ENCODE measurements around the gene CDS2.

CDS2 gene

DNA sequence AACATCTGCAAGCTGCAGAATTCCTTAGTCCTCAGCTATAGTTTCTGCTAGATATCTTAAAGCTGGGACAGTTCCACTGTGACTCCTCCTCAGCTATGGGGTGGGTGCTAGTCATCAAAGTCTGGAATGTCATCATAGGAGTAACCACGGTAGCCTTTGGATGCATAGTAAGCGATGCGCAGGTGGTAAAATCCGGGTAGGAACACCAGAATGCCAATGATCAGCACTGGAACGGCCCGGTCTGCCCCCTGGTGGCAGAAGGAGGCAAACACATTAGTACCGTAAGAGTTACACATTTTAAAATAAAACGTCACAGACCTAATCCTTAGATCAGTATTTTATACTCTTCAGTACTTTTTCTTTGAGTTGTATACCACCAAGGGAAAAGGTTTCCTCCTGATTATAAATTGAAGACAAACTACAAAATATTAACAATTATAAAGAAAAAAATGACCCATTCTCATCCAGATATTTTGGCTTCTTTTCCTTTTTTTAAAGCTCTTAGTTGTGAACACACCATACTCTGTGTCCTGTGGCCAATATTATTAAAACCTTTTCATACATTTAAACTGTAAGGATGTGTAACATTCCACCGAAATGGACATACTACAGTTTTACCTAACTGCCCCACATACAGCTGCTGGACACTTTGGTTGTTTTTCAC is 26.0 kb upstream of the CDS2 start:
- Mint-ChIP-seq H3K9me3 (no peaks in the 10 kb centered on the region), H3K27ac (peak overlapping the region; percentile 44), H3K4me1 (ENCODE audit: low read depth) (peaks cover 17% of the 10 kb centered on the region), H3K4me3 (no peak overlapping the region), H3K36me3 (ENCODE audit: low read depth) (peaks cover 86% of the 10 kb centered on the region), H3K27me3 (no peaks in the 10 kb centered on the region)
- DNase-seq = peak; percentile 84

- H3K36me3 Mint-ChIP-seq (ENCODE audit: low read depth) = peaks cover 87% of the 10 kb centered on the region
- no peak for DNase-seq
- peaks cover 17% of the 10 kb centered on the region for H3K4me1 Mint-ChIP-seq (ENCODE audit: low read depth)
- H3K9me3 Mint-ChIP-seq = no peaks in the 10 kb centered on the region
- no peak overlapping the region for H3K27ac Mint-ChIP-seq
- no peaks in the 10 kb centered on the region for H3K27me3 Mint-ChIP-seq
- H3K4me3 Mint-ChIP-seq = no peak overlapping the region
Measured at GRCh38 chr20:5104479-5104878, 22.3 kb upstream of the CDS2 start.

GRCh38 chr20:5109276-5109675 is 17.5 kb upstream of the CDS2 start:
- H3K9me3 Mint-ChIP-seq = no peaks in the 10 kb centered on the region
- DNase-seq = no peak
- no peak overlapping the region for H3K4me3 Mint-ChIP-seq
- no peaks in the 10 kb centered on the region for H3K27me3 Mint-ChIP-seq
- peak overlapping the region; percentile 72 for H3K27ac Mint-ChIP-seq
- peaks cover 77% of the 10 kb centered on the region for H3K36me3 Mint-ChIP-seq (ENCODE audit: low read depth)
- peaks cover 27% of the 10 kb centered on the region for H3K4me1 Mint-ChIP-seq (ENCODE audit: low read depth)

DNA sequence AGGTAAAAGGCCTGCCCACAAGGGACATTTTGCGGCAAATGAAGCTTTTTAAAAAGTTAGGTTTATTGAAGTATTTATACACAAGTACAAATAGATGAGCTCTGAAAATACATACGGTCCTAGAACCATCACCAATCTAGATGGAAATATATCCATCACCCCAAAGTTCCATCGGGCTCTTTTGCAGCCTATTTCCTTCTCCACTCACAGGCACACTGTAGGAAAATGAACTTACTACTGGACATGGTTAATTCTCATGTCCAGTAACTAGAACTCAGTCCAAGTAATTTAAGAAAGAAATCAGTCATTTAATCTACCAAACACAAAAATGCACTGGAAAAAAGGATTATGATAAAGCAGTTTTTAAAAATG is 13.2 kb upstream of the CDS2 start:
- H3K27me3 Mint-ChIP-seq = no peaks in the 10 kb centered on the region
- peaks cover 58% of the 10 kb centered on the region for H3K4me1 Mint-ChIP-seq (ENCODE audit: low read depth)
- peaks cover 88% of the 10 kb centered on the region for H3K36me3 Mint-ChIP-seq (ENCODE audit: low read depth)
- H3K9me3 Mint-ChIP-seq = no peaks in the 10 kb centered on the region
- H3K4me3 Mint-ChIP-seq = peak overlapping the region; percentile 95
- peak overlapping the region; percentile 98 for H3K27ac Mint-ChIP-seq
- no peak for DNase-seq

DNA sequence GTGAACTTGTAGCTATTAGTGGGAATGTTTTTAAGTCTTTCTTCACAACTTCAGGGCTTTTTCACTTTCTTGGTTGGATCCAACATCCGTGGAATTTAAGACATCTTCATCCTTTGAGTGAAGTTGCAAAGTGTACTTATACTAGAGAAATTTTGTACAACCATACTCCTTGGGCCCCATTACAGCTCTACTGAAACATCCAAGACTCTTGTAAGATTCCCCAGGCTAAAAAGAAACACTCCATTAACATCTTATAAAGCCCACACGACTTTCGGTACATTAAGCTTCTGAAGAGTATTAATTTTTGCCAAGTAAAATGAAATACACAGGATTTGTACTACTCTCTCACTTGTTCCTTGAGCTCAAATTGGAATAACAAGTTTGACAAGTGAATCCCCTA is 12.4 kb upstream of the CDS2 start:
- DNase-seq = no peak
- Mint-ChIP-seq H3K4me1 (ENCODE audit: low read depth) (peaks cover 58% of the 10 kb centered on the region), H3K27me3 (no peaks in the 10 kb centered on the region), H3K4me3 (peak overlapping the region; percentile 95), H3K36me3 (ENCODE audit: low read depth) (peaks cover 87% of the 10 kb centered on the region), H3K9me3 (no peaks in the 10 kb centered on the region), H3K27ac (peak overlapping the region; percentile 98)

GRCh38 chr20:5116875-5117274 is 9.9 kb upstream of the CDS2 start:
- Mint-ChIP-seq H3K9me3 (no peaks in the 10 kb centered on the region), H3K4me3 (peak overlapping the region; percentile 95), H3K4me1 (ENCODE audit: low read depth) (peaks cover 65% of the 10 kb centered on the region), H3K27ac (peak overlapping the region; percentile 98), H3K27me3 (no peaks in the 10 kb centered on the region), H3K36me3 (ENCODE audit: low read depth) (peaks cover 75% of the 10 kb centered on the region)
- no peak for DNase-seq

GRCh38 chr20:5118220-5119142 is 8.3 kb upstream of the CDS2 start:
- H3K4me1 Mint-ChIP-seq (ENCODE audit: low read depth) = peaks cover 53% of the 10 kb centered on the region
- no peaks in the 10 kb centered on the region for H3K27me3 Mint-ChIP-seq
- H3K9me3 Mint-ChIP-seq = no peaks in the 10 kb centered on the region
- H3K4me3 Mint-ChIP-seq = peak overlapping the region; percentile 95
- peaks cover 63% of the 10 kb centered on the region for H3K36me3 Mint-ChIP-seq (ENCODE audit: low read depth)
- peak; percentile 40 for DNase-seq
- H3K27ac Mint-ChIP-seq = peak overlapping the region; percentile 98

- peak overlapping the region; percentile 98 for H3K27ac Mint-ChIP-seq
- peaks cover 50% of the 10 kb centered on the region for H3K4me1 Mint-ChIP-seq (ENCODE audit: low read depth)
- no peaks in the 10 kb centered on the region for H3K9me3 Mint-ChIP-seq
- no peak for DNase-seq
- peaks cover 57% of the 10 kb centered on the region for H3K36me3 Mint-ChIP-seq (ENCODE audit: low read depth)
- H3K27me3 Mint-ChIP-seq = no peaks in the 10 kb centered on the region
- peak overlapping the region; percentile 95 for H3K4me3 Mint-ChIP-seq
Measured at GRCh38 chr20:5119143-5119434, 7.7 kb upstream of the CDS2 start.

GRCh38 chr20:5119435-5120184 is 7.2 kb upstream of the CDS2 start, which contains the start of gene PCNA:
Gene PCNA, minus strand, starts transcription at chr20:5119958. Its CDS starts 160 bp downstream, at chr20:5119798.
- DNase-seq = peak; percentile 97
- Mint-ChIP-seq H3K36me3 (ENCODE audit: low read depth) (peaks cover 52% of the 10 kb centered on the region), H3K4me3 (peak within 1 kb of the TSS; percentile 95), H3K9me3 (no peaks in the 10 kb centered on the region), H3K27me3 (no peaks in the 10 kb centered on the region), H3K4me1 (ENCODE audit: low read depth) (peaks cover 46% of the 10 kb centered on the region), H3K27ac (peak within 1 kb of the TSS; percentile 98)

DNA sequence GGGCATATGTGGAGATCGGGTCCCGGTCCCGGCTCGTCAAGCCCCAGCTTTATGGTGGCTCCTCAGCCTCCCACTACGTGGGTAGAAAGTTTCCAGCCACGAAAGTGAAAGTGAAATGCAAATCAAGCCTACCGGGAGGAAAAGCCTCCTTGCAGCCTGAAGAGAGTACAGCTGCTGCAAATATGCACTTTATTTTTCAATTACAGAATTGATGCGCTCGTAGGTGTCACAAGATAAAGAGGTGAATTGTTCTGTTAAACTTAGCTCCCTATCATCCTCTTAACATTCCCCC is 6.7 kb upstream of the CDS2 start:
- peaks cover 46% of the 10 kb centered on the region for H3K36me3 Mint-ChIP-seq (ENCODE audit: low read depth)
- no peaks in the 10 kb centered on the region for H3K27me3 Mint-ChIP-seq
- no peaks in the 10 kb centered on the region for H3K9me3 Mint-ChIP-seq
- H3K27ac Mint-ChIP-seq = peak overlapping the region; percentile 98
- H3K4me3 Mint-ChIP-seq = peak overlapping the region; percentile 95
- H3K4me1 Mint-ChIP-seq (ENCODE audit: low read depth) = peaks cover 44% of the 10 kb centered on the region
- DNase-seq = no peak

DNA sequence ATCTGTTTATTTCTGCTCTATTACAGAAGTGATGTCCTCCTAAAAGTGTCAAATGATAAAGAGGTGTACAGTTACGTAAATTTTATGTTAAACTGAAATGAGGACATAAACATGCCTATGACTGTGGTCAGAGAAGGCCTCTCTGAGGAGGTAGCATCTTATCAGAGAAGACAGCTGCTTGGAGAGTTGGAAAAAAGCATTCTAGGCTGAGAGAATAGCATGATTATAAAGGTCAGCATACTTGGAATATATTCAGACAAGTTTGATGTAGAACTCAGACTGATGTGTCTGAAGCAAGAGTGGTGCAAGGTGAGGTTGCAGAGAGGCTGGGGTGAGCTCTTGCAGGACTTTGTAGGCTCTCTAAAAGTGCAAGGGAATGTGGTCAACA is 3.9 kb upstream of the CDS2 start:
- Mint-ChIP-seq H3K4me3 (no peak overlapping the region), H3K36me3 (ENCODE audit: low read depth) (peaks cover 26% of the 10 kb centered on the region), H3K27me3 (no peaks in the 10 kb centered on the region), H3K4me1 (ENCODE audit: low read depth) (peaks cover 35% of the 10 kb centered on the region), H3K9me3 (no peaks in the 10 kb centered on the region), H3K27ac (no peak overlapping the region)
- no peak for DNase-seq

DNA sequence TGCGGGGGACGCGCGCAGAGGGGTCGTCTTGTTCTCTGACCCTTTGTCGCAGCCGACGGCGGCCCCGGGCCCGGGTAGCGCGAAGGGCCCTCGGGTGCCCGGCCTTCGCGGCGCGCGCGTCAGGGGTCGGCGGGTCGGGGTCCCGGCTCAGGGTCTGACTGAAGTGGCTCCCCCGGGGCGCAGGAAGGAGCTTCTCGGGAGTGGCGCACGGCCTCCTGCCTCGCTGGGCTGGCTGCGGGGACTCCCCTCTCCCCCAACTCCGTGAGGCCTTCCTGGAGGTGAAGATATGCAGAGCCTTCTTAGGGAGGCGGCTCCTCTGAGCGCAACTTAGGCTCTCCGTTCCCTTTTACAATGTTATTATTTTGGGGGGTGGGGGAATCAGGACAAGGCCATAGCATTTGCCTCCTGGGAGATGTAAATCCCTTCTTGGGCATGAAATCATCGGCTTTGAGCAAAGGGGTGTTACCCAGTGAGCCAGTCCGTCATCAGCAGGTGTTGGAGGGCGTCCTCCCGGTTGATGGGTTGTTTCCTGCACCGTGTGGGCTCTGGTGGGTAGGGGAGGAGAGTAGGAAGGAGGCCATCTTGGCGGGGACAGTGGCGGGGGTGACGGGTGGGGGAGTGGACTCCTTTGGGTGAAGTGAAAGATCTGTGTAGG is 523 bp downstream of the CDS2 start:
- DNase-seq = peak; percentile 76
- Mint-ChIP-seq H3K36me3 (ENCODE audit: low read depth) (peaks cover 23% of the 10 kb centered on the region), H3K4me1 (ENCODE audit: low read depth) (peaks cover 38% of the 10 kb centered on the region), H3K27ac (peak overlapping the region; percentile 95), H3K9me3 (no peaks in the 10 kb centered on the region), H3K4me3 (peak overlapping the region; percentile 87), H3K27me3 (no peaks in the 10 kb centered on the region)

- Mint-ChIP-seq H3K9me3 (no peaks in the 10 kb centered on the region), H3K4me3 (peak overlapping the region; percentile 87), H3K4me1 (ENCODE audit: low read depth) (peaks cover 38% of the 10 kb centered on the region), H3K27me3 (no peaks in the 10 kb centered on the region), H3K27ac (peak overlapping the region; percentile 95), H3K36me3 (ENCODE audit: low read depth) (peaks cover 23% of the 10 kb centered on the region)
- DNase-seq = no peak
Measured at GRCh38 chr20:5127859-5128424, 1.1 kb downstream of the CDS2 start.

- DNase-seq = no peak
- peaks cover 24% of the 10 kb centered on the region for H3K36me3 Mint-ChIP-seq (ENCODE audit: low read depth)
- no peaks in the 10 kb centered on the region for H3K27me3 Mint-ChIP-seq
- H3K27ac Mint-ChIP-seq = peak overlapping the region; percentile 95
- H3K9me3 Mint-ChIP-seq = no peaks in the 10 kb centered on the region
- peaks cover 40% of the 10 kb centered on the region for H3K4me1 Mint-ChIP-seq (ENCODE audit: low read depth)
- peak overlapping the region; percentile 87 for H3K4me3 Mint-ChIP-seq
Measured at GRCh38 chr20:5128886-5129285, 2.1 kb downstream of the CDS2 start.
